H9 (cell line): ENCODE measurements around the gene POP4. TPM values are rescaled to one million over a fixed set of nuclear protein-coding genes. Genes with fewer than 3 reads are reported as not detected.

Source experiments
- DNase-seq: peaks from one replicate; pipeline ENCODE4 v3.0.0-alpha.2; 2017
- H2AFZ ChIP-seq: one replicate; pipeline ENCODE4 v1.6.1; 2013; ENCODE audit warnings: mild to moderate bottlenecking, low read length, control low read depth, moderate library complexity
- H2AK5ac ChIP-seq: 2 replicates; pipeline ENCODE4 v1.6.1; 2013; ENCODE audit warnings: low read length, control low read depth, mixed read lengths; ENCODE audit not compliant: insufficient read length
- H2BK120ac ChIP-seq: one replicate; pipeline ENCODE4 v1.6.1; 2013; ENCODE audit warnings: low read depth, mild to moderate bottlenecking, low read length, control low read depth, inconsistent platforms; ENCODE audit not compliant: poor library complexity, severe bottlenecking
- H2BK12ac ChIP-seq: 2 replicates; pipeline ENCODE4 v1.6.1; 2013; ENCODE audit warnings: low read length, control low read depth, mixed read lengths, low read depth; ENCODE audit not compliant: insufficient read length
- H2BK15ac ChIP-seq: 2 replicates; pipeline ENCODE4 v1.6.1; 2013; ENCODE audit warnings: low read depth, low read length, control low read depth
- H2BK20ac ChIP-seq: one replicate; pipeline ENCODE4 v1.6.1; 2013; ENCODE audit warnings: low read depth, mild to moderate bottlenecking, low read length, control low read depth, inconsistent platforms; ENCODE audit not compliant: poor library complexity, severe bottlenecking
- H2BK5ac ChIP-seq: 2 replicates; pipeline ENCODE4 v1.6.1; 2013; ENCODE audit warnings: low read length, control low read depth, mixed read lengths; ENCODE audit not compliant: insufficient read length
- H3K14ac ChIP-seq: 2 replicates; pipeline ENCODE4 v1.6.1; 2013; ENCODE audit warnings: low read length, control low read depth; ENCODE audit not compliant: insufficient read depth
- H3K18ac ChIP-seq: 2 replicates; pipeline ENCODE4 v1.6.1; 2013; ENCODE audit warnings: low read depth, mild to moderate bottlenecking, mixed read lengths, low read length, control low read depth; ENCODE audit not compliant: insufficient read length
- H3K23ac ChIP-seq: 2 replicates; pipeline ENCODE4 v1.6.1; 2013; ENCODE audit warnings: low read length, control low read depth, mixed read lengths, low read depth; ENCODE audit not compliant: insufficient read length
- H3K23me2 ChIP-seq: 2 replicates; pipeline ENCODE4 v1.6.1; 2013; ENCODE audit warnings: low read depth, mild to moderate bottlenecking, mixed read lengths, low read length, control low read depth; ENCODE audit not compliant: insufficient read length, poor library complexity, severe bottlenecking
- H3K27ac ChIP-seq: 2 replicates; pipeline ENCODE4 v1.5.1; 2013; ENCODE audit warnings: low read length, control low read depth, mixed read lengths, low read depth; ENCODE audit not compliant: insufficient read length
- H3K27me3 ChIP-seq: 2 replicates; pipeline ENCODE4 v1.6.1; 2013; ENCODE audit warnings: low read length, control low read depth, inconsistent platforms; ENCODE audit not compliant: insufficient read depth
- H3K4ac ChIP-seq: 2 replicates; pipeline ENCODE4 v1.6.1; 2013; ENCODE audit warnings: low read depth, mild to moderate bottlenecking, control low read depth, inconsistent platforms, low read length, moderate library complexity
- H3K4me1 ChIP-seq: 2 replicates; pipeline ENCODE4 v1.6.1; 2013; ENCODE audit warnings: low read length, control low read depth, inconsistent platforms; ENCODE audit not compliant: insufficient read depth
- H3K4me2 ChIP-seq: 2 replicates; pipeline ENCODE4 v1.6.1; 2013; ENCODE audit warnings: low read length, control low read depth, mixed read lengths; ENCODE audit not compliant: insufficient read length, insufficient read depth
- H3K56ac ChIP-seq: 2 replicates; pipeline ENCODE4 v1.6.1; 2013; ENCODE audit warnings: low read depth, mild to moderate bottlenecking, mixed read lengths, low read length, control low read depth; ENCODE audit not compliant: insufficient read length
- H3K79me1 ChIP-seq: 2 replicates; pipeline ENCODE4 v1.6.1; 2013; ENCODE audit warnings: low read depth, mild to moderate bottlenecking, moderate library complexity, low read length, control low read depth, inconsistent platforms; ENCODE audit not compliant: insufficient read depth, poor library complexity, severe bottlenecking
- H3K79me2 ChIP-seq: 2 replicates; pipeline ENCODE4 v1.6.1; 2013; ENCODE audit warnings: low read length, control low read depth, inconsistent platforms; ENCODE audit not compliant: insufficient read depth
- H3K9ac ChIP-seq: 2 replicates; pipeline ENCODE4 v1.6.1; 2013; ENCODE audit warnings: low read length, control low read depth, mixed read lengths; ENCODE audit not compliant: insufficient read length; ENCODE audit errors: extremely low read depth
- H3K9me3 ChIP-seq: one replicate; pipeline ENCODE4 v1.6.1; 2013; ENCODE audit warnings: low read depth, low read length, inconsistent platforms; ENCODE audit not compliant: control insufficient read depth
- H3T11ph ChIP-seq: one replicate; pipeline ENCODE4 v1.6.1; 2013; ENCODE audit warnings: mild to moderate bottlenecking, low read length, control low read depth, inconsistent platforms
- H4K20me1 ChIP-seq: one replicate; pipeline ENCODE4 v1.6.1; 2013; ENCODE audit not compliant: control insufficient read depth, insufficient read length, insufficient read depth
- H4K5ac ChIP-seq: 2 replicates; pipeline ENCODE4 v1.6.1; 2013; ENCODE audit warnings: low read depth, mild to moderate bottlenecking, mixed read lengths, low read length, control low read depth; ENCODE audit not compliant: insufficient read length
- H4K8ac ChIP-seq: replicated peaks from 2 replicates; pipeline ENCODE4 v1.6.1; 2013; ENCODE audit warnings: low read length, control low read depth, mixed read lengths, low read depth; ENCODE audit not compliant: insufficient read length
- H4K91ac ChIP-seq: 2 replicates; pipeline ENCODE4 v1.6.1; 2013; ENCODE audit warnings: low read depth, mild to moderate bottlenecking, moderate library complexity, mixed read lengths, low read length, control low read depth; ENCODE audit not compliant: insufficient read length
- H3K27ac Mint-ChIP-seq, 3 experiments: 2 replicates in 2 of 3; 3 replicates in 1 of 3; pipeline ENCODE4 v1.8.0; 2020 to 2021; ENCODE audit warnings: mixed read lengths in 3 of 3, mild to moderate bottlenecking in 1 of 3, moderate library complexity in 1 of 3
- H3K27me3 Mint-ChIP-seq: 2 replicates; pipeline ENCODE4 v1.8.0; 2021; ENCODE audit warnings: low read depth, mild to moderate bottlenecking, moderate library complexity, mixed read lengths
- H3K36me3 Mint-ChIP-seq, 3 experiments: 2 replicates in 2 of 3; 3 replicates in 1 of 3; pipeline ENCODE4 v1.8.0; 2020 to 2021; ENCODE audit warnings: low read depth in 3 of 3, mixed read lengths in 3 of 3; ENCODE audit not compliant: insufficient read depth in 1 of 3
- H3K4me1 Mint-ChIP-seq, 2 experiments: 2 replicates each; pipeline ENCODE4 v1.8.0; 2020; ENCODE audit warnings: mixed read lengths in 2 of 2
- H3K4me3 Mint-ChIP-seq, 2 experiments: 2 replicates in 1 of 2; 3 replicates in 1 of 2; pipeline ENCODE4 v1.8.0; 2020 to 2021; ENCODE audit warnings: mild to moderate bottlenecking in 2 of 2, mixed read lengths in 2 of 2, moderate library complexity in 1 of 2
- H3K9me3 Mint-ChIP-seq, 2 experiments: 2 replicates in 1 of 2; 3 replicates in 1 of 2; pipeline ENCODE4 v1.8.0; 2020; ENCODE audit warnings: mild to moderate bottlenecking in 2 of 2, mixed read lengths in 2 of 2, moderate library complexity in 1 of 2
- CTCF ChIP-seq: fragments of 200-600 bp; sonication (generic); conservative IDR thresholded peaks from 3 replicates; pipeline ENCODE4 v1.8.0; 2021; ENCODE audit warnings: antibody characterized with exemption, mild to moderate bottlenecking
- WGBS: extraction: QIAGEN DNeasy Blood & Tissue Kit; methylation state at CpG from one replicate; pipeline ENCODE4 v1.1.7; 2013; ENCODE audit warnings: missing lambda C conversion rate, low lambda C conversion rate, mixed read lengths; ENCODE audit not compliant: insufficient read length; ENCODE audit errors: extremely low coverage; 5-methylcytosine and 5-hydroxymethylcytosine counted together
- total RNA-seq: library from RNA; stranded (reverse); gene quantifications from 2 replicates; pipeline ENCODE4 v1.2.1, GENCODE V29; 2021

Gene POP4
- total RNA-seq, 1 experiment from 2014 or later: 51.4 TPM

DNA sequence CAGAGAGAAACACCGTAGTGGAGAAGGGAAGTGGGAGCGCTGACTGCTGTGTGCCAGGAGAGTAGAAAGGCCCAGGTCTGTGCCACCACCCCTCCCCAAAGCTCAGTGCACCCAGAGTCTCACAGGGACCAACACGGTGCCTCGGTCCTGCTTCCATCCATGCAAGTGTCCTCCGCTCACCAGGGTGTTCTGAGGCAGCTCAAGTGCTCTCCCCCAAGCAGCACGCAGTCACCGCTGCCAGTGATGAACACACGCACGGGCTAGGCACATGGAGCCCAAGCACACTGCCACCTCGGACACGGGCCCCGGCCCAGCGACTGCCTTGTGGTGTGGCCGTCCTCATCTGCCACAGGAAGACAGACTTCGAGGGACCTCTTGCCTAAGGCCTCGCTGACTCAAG is 10.5 kb downstream of the POP4 start:
- H2BK15ac ChIP-seq: no peak overlapping the region
- H3K4me1 ChIP-seq: no peaks in the 10 kb centered on the region
- H2BK120ac ChIP-seq: no peak overlapping the region
- no peak overlapping the region for H4K8ac ChIP-seq
- no peaks in the 10 kb centered on the region for H3K27me3 ChIP-seq
- Mint-ChIP-seq H3K4me1 (no peaks in the 10 kb centered on the region), H3K27ac (peak overlapping the region in 1 of 3 experiments; percentile 34; a peak in 1 of 7 replicates), H3K27me3 (no peaks in the 10 kb centered on the region; the same call in 1 of the 2 replicates), H3K9me3 (no peaks in the 10 kb centered on the region), H3K36me3 (peaks cover 19 to 39% (median 30%) of the 10 kb centered on the region in 3 experiments), H3K4me3 (no peak overlapping the region)
- no peaks in the 10 kb centered on the region for H3K79me1 ChIP-seq
- no peak overlapping the region for H2AK5ac ChIP-seq
- H3K27ac ChIP-seq: no peak overlapping the region
- H3K79me2 ChIP-seq: no peaks in the 10 kb centered on the region
- H3K4ac ChIP-seq: no peak overlapping the region
- H3K23me2 ChIP-seq: no peaks in the 10 kb centered on the region
- no peak for TF ChIP-seq CTCF
- H3K23ac ChIP-seq: no peak overlapping the region
- H3K4me2 ChIP-seq: no peak overlapping the region
- H3K18ac ChIP-seq: no peak overlapping the region
- H3K9ac ChIP-seq: no peak overlapping the region
- H2BK5ac ChIP-seq: no peak overlapping the region
- no CpG with 5 or more reads among the region's 16 CpGs for WGBS
- no peak overlapping the region for H3K14ac ChIP-seq
- no peak overlapping the region for H3T11ph ChIP-seq
- H3K56ac ChIP-seq: no peak overlapping the region
- no peaks in the 10 kb centered on the region for H3K9me3 ChIP-seq
- H4K5ac ChIP-seq: no peak overlapping the region
- H2BK12ac ChIP-seq: no peak overlapping the region
- H2AFZ ChIP-seq: no peak overlapping the region
- no peak overlapping the region for H4K91ac ChIP-seq
- no peak for DNase-seq
- H2BK20ac ChIP-seq: no peak overlapping the region
- no peaks in the 10 kb centered on the region for H4K20me1 ChIP-seq
